DOHH2 (cell line): Measurements from ENCODE around the gene GPHN.

Experiments used
- H3F3A ChIP-seq: fragments of 200-600 bp; sonication (generic), shearing (Covaris generic); 2 replicates; pipeline ENCODE4 v1.6.0; 2016; ENCODE audit warnings: antibody characterized with exemption, mild to moderate bottlenecking; ENCODE audit not compliant: control insufficient read depth, insufficient read depth
- H3K27ac ChIP-seq: fragments of 200-600 bp; sonication (generic); 2 replicates; pipeline ENCODE4 v1.5.1; 2014; ENCODE audit warnings: low read depth, mild to moderate bottlenecking, low read length, moderate library complexity
- H3K27me3 ChIP-seq: fragments of 200-600 bp; sonication (generic); 2 replicates; pipeline ENCODE4 v1.6.1; 2014; ENCODE audit warnings: mild to moderate bottlenecking, low read length, mixed read lengths; ENCODE audit not compliant: control insufficient read depth
- H3K36me3 ChIP-seq: fragments of 200-600 bp; sonication (generic); 2 replicates; pipeline ENCODE4 v1.6.1; 2014; ENCODE audit warnings: mild to moderate bottlenecking, low read length, moderate library complexity, mixed read lengths; ENCODE audit not compliant: control insufficient read depth
- H3K4me1 ChIP-seq: fragments of 200-600 bp; sonication (generic); 2 replicates; pipeline ENCODE4 v1.6.1; 2014; ENCODE audit warnings: mild to moderate bottlenecking, low read length, mixed read lengths; ENCODE audit not compliant: control insufficient read depth
- H3K4me2 ChIP-seq: fragments of 200-600 bp; sonication (generic); 2 replicates; pipeline ENCODE4 v1.6.0; 2014; ENCODE audit warnings: mild to moderate bottlenecking, low read length, moderate library complexity
- H3K4me3 ChIP-seq: fragments of 200-600 bp; sonication (generic); 2 replicates; pipeline ENCODE4 v1.5.1; 2014; ENCODE audit warnings: mild to moderate bottlenecking, low read length, mixed read lengths
- H3K79me2 ChIP-seq: fragments of 200-600 bp; sonication (generic); 2 replicates; pipeline ENCODE4 v1.6.1; 2014; ENCODE audit warnings: mild to moderate bottlenecking, low read length, mixed read lengths; ENCODE audit not compliant: control insufficient read depth
- H3K9me2 ChIP-seq: fragments of 200-600 bp; sonication (generic); replicated peaks from 2 replicates; pipeline ENCODE4 v1.6.1; 2014; ENCODE audit warnings: mild to moderate bottlenecking, low read length, mixed read lengths; ENCODE audit not compliant: control insufficient read depth
- H3K9me3 ChIP-seq: fragments of 200-600 bp; sonication (generic); 2 replicates; pipeline ENCODE4 v1.6.1; 2014; ENCODE audit warnings: antibody characterized with exemption, low read length, mixed read lengths; ENCODE audit not compliant: control insufficient read depth, insufficient read depth
- H4K20me1 ChIP-seq: fragments of 200-600 bp; sonication (generic); 2 replicates; pipeline ENCODE4 v1.6.0; 2014; ENCODE audit warnings: low read depth, mild to moderate bottlenecking, antibody characterized with exemption, low read length, moderate library complexity; ENCODE audit not compliant: control insufficient read depth, insufficient read depth
- CTCF ChIP-seq: fragments of 200-600 bp; sonication (generic); IDR thresholded peaks from one replicate; pipeline ENCODE4 v1.5.1; 2014; ENCODE audit warnings: antibody characterized with exemption, mild to moderate bottlenecking, low read depth, low read length; ENCODE audit not compliant: poor library complexity, severe bottlenecking
- EZH2phosphoT487 ChIP-seq: fragments of 200-600 bp; sonication (generic); IDR thresholded peaks from 2 replicates; pipeline ENCODE4 v1.6.1; 2017; ENCODE audit warnings: borderline replicate concordance, mild to moderate bottlenecking, antibody characterized with exemption, low read length, moderate library complexity, mixed read lengths

GPHN gene

GRCh38 chr14:67207810-67208209 lies 699.9 kb downstream of the GPHN start:
- Histone ChIP-seq H3K9me3 (no peaks in the 10 kb centered on the region), H4K20me1 (no peaks in the 10 kb centered on the region), H3K4me2 (no peak overlapping the region), H3K27me3 (no peaks in the 10 kb centered on the region), H3K79me2 (no peaks in the 10 kb centered on the region), H3K4me3 (no peak overlapping the region), H3F3A (no peaks in the 10 kb centered on the region), H3K27ac (no peak overlapping the region), H3K36me3 (no peaks in the 10 kb centered on the region), H3K9me2 (no peaks in the 10 kb centered on the region), H3K4me1 (no peaks in the 10 kb centered on the region)
- TF ChIP-seq CTCF (no peak), EZH2phosphoT487 (no peak)

GRCh38 chr14:67218126-67218525 lies 710.2 kb downstream of the GPHN start:
- Histone ChIP-seq H3F3A (no peaks in the 10 kb centered on the region), H3K79me2 (no peaks in the 10 kb centered on the region)
- TF ChIP-seq EZH2phosphoT487 (no peak), CTCF (no peak)

GRCh38 chr14:67221248-67221981 lies 713.5 kb downstream of the GPHN start:
- H3K9me3 ChIP-seq = no peaks in the 10 kb centered on the region
- no peaks in the 10 kb centered on the region for H3K36me3 ChIP-seq
- H3K79me2 ChIP-seq = no peaks in the 10 kb centered on the region
- no peak for TF ChIP-seq CTCF
- no peak for TF ChIP-seq EZH2phosphoT487
- H3K4me3 ChIP-seq = no peak overlapping the region
- H4K20me1 ChIP-seq = no peaks in the 10 kb centered on the region
- H3K9me2 ChIP-seq = no peaks in the 10 kb centered on the region
- H3K27ac ChIP-seq = no peak overlapping the region
- no peaks in the 10 kb centered on the region for H3F3A ChIP-seq
- H3K27me3 ChIP-seq = peaks cover 21% of the 10 kb centered on the region
- no peaks in the 10 kb centered on the region for H3K4me1 ChIP-seq
- no peak overlapping the region for H3K4me2 ChIP-seq

More at GRCh38 chr14:67218126-67218525, 710.2 kb downstream of the GPHN start:
- H3K4me1 ChIP-seq = no peaks in the 10 kb centered on the region
- peaks cover 15% of the 10 kb centered on the region for H3K27me3 ChIP-seq
- no peak overlapping the region for H3K4me2 ChIP-seq
- H3K4me3 ChIP-seq = no peak overlapping the region
- no peak overlapping the region for H3K27ac ChIP-seq
- H3K9me2 ChIP-seq = no peaks in the 10 kb centered on the region
- no peaks in the 10 kb centered on the region for H4K20me1 ChIP-seq
- no peaks in the 10 kb centered on the region for H3K36me3 ChIP-seq
- H3K9me3 ChIP-seq = no peaks in the 10 kb centered on the region
